ENCODE data around the gene SAMD14.

The SAMD14 gene

GRCh38 chr17:50132104-50132794, 2.3 kb upstream of the SAMD14 start:
- DNase-seq, result no peak

DNA sequence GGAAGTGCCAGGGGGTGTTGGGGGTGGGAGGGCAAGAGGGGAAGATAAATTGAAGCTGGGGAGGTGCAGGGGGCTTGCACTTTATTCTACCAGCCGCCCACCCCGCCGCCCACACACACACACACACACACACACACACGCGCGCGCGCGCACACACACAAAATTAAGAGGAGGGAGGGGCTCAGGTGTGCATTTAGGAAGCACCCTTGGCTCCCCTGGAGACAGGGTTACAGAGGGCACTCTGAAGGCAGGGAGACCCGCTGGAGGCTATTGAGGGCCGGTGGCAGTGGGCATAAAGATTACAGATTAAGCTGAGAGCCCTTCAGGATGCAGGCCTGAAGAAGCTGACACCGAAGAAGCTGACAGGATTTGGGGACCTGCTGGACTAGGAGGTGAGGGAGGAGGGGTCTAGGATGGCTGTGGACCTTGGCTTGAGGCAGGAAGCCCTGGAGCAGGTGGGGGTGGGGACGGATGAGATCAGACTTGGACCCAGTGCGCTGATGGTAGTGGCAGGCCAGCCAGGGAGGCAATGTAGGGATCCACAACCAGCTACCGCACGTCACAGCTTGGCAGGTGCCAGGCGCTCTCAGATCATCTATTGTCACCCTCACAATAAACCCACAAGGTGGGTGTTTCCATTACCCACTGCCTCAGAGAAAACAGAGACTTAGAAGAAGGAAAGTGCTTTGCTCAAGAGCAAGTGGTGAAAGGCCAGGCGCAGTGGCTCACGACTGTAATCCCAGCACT, 772 bp upstream of the SAMD14 start:
- DNase-seq, result no peak

GRCh38 chr17:50129353-50129727, 620 bp downstream of the SAMD14 start:
- DNase-seq, result no peak

DNA sequence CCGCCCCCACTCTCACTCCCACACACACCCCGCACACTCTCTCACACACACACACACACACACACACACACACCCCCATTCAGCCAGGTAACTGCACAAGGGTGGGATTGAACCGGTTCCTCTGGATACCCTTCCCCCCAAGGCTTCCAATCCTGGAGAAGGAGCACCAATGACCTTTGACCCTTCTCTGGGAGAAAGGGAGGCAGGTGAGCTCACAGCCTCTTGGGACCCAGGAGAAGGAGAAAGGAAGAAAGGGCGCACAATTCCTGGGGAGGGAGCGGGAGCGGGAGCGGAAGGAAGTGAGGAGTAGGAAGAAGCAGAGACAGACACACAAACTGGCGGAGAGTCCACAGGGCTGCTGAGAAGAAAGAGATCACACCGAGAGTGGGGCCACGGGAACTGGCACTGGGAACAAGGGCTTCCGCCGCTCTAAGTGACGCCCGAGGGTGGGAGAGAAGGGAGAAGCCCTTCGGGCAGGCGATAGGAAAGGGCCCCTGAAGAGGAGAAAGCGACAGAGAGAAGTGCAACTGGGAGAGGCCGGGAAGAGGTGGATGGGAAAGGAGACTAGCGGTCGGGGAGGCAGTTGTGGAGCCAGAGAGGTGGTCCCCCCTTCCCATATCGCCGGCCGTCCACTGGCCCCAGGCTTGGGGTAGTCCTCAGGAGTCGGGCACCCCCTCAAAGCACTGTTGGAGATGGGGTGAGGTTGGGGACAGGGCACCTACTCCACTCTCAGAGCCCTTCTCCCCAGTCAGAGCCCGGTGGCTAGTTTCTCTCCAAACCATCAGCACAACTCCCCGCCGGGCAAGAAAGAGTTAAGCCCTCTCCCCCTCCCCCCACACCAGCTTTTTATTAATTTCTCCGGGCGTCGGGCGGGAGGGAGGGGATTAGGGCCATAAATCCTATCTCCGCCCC, 1.3 kb downstream of the SAMD14 start:
- no peak for DNase-seq

GRCh38 chr17:50127697-50128361, 2.1 kb downstream of the SAMD14 start:
- peak; percentile 88 to 89 for DNase-seq

DNA sequence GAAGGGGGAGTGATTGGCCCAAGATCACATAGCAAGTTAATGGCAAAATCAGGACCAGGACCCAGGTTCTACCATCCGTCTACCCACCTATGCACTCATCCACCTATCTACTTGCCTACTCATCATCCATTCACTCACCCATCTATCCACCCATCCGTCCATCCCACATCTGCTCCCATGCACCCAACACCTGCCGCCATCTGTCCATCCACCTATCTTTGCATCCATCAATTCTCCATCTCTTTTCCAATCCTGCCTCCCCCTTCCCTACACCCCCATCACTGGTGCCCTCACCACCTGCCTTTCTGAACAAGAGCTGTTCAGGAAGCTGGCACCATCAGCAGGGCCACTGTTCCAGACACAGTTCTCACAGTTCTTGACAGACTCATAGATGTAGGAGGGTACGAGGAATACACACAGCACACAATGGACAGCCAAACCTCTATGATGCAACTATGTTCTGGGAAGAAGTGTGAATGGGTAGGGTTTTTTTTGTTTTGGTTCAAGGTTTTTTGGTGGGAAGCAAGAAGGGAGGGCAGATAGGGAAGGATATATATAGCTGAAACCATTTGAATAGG, 4.5 kb downstream of the SAMD14 start:
- no peak for DNase-seq

DNA sequence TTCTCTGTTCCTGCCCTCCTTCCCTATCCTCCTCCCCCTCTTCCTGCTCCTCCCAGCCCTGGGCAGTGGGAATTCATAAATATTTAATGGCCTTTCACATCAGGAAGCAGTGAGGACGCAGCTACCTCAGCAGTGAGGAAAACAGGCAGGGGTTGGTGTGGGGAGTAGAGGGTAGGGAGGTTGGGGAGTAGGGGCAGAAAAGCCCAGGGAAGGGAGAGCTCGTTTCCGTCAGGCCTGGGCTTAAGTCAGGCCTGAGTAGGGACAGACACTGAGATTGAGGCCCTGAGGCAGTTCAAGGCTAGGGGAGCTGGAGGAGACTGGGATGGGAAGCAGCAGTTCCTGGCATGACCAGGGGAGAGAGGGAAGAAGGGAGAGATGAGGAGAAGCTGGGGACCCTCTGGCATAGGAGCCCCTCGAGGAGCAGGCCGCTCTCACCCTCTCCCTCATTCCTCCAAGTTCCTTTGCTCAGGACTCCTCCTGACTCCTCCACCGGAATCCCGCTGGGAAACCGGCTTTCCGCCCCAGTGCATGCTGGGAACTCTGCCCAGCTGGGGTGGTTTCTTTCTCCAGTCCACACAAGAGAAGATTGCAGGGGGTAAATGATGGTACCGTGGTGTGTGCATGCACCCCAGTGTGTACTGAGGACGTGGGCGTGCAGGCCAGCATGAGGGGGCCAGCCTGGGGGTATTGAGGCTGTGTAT, 6.2 kb downstream of the SAMD14 start:
- DNase-seq, result no peak

GRCh38 chr17:50122945-50123344, 7.0 kb downstream of the SAMD14 start:
- no peak for DNase-seq

DNA sequence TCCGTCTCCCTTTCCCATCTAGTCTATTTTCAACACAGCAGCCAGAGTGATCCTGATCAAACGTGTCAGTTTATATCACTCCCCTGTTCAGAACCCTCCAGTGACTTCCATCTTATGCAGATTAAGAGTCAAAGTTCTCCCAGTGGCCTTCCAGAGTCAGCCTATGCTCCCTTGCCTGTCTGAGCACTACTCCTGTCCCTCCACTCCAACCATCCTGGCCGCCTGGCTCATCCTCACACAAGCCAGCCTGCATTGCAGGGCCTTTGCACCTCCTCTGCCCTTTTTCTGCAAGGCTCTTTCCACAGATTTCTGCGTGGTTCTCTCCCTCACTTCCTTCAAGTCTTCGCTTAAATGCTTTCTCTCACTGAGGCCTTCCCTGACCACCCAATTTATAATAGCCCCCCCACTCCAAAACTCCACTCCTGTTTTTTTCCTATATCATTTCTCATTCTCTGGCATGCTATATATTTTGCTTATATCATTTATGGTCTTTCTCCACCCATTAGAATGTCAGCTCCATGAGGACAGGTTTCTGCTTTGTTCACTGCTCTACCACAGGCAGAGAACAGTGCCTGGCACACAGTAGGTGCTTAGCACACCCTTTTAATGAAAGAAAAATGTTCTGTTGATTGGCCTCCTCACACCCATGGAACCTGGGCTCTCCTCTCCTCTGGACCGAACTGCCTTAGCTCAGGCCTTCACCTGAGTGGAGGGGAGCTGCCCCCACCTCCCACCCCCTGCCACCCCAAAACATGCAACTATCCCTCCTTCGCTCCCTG, 9.3 kb downstream of the SAMD14 start:
- no peak for DNase-seq

- no peak for DNase-seq
Measured at GRCh38 chr17:50118828-50119218, 11.1 kb downstream of the SAMD14 start.

DNA sequence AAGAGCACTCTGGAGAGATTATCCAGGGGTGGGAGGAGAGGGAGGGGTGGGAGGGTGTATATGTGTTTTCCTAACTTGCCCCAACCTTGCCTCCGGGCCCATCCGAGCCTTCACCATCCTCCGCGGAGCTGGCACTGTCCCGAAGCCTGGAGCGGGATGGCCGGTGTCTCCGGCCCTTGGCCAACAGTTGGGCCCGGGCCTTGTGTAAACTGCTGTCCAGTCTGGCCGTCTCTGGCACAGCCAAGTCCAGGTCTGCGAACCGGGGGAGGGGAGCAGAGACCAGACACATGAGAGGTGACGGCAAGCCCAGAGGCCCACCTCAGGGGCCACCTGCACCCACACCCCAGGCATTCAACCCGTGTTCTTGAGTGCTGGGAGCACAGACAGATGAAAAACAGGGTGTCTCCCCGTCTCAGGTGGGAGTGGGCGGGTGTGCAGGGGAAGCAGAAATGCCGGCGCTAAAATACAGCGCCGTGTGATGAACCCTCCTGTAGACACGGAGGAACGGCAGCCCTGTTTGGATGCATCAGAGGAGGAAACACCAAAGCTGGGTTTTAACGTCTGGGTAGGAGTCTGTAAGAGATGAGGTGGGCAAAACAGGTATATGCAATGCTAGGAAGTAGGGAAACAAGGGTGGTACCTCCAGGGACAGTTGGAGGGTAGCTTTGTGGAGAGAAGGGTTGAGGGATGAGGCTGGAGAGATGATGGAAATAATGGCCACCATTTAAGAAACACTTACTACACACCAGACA, 11.7 kb downstream of the SAMD14 start:
- no peak for DNase-seq

DNA sequence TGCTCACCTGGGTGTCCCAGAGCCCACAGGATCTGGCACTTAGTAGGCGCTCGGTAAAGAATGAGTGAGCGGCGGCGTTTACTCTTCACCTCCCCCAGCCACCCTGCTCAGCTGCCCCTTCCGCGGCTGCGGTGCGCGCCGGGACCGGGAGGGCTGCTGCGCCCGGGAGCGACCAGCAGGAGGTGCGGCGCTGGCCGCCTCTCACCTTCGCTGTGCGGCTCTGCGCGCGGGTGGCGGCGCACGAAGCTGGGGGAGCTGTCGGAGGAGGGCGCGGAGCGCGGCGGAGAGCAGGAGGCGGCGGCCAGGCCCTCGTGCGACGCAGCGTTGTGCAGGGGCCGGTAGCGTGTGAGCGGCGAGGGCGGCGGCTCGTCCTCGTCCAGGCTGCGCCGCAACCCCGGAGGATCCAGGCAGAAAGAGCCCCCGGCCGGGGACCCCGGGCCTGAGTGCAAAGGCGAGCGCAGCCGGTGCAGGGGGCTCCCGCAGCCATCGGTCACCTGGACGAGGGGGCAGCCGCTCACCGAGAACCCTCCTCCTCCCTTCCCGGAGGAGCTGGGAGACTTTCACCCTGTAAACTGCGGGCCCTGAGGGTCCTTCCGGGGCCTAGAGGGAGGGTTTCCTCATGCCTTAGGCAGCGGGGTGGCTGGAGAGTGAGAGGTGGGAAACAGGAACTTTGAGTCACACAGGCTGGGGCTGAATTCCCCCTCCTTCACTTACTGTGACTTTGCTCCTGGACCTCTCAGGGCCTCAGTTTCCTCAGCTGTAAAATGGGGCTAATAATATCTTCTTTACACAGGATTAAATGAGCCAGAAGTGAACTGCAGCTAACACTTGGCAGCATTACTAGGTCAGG, 12.5 kb downstream of the SAMD14 start:
- peak; percentile 33 to 40 for DNase-seq

DNA sequence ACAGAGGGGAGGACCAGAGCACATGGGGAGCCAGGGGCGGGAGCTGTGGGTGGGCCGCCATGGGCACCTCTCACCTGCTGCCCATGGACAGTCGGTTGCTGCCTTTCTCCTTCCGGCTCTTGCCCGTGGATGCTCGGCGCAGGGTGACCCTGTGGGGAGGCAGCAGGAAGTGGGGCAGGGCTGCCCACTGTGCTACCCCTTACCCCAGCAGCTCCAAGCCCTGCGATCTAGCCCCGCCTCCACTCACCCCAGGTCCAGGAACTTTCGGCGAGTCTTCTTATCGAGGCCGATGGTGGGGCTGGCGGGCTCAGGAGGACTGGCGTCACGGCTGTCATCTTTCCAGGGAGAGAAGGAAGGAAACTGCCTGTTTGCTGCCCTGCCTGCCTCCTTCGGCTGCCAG, 14.2 kb downstream of the SAMD14 start:
- DNase-seq, result no peak

DNA sequence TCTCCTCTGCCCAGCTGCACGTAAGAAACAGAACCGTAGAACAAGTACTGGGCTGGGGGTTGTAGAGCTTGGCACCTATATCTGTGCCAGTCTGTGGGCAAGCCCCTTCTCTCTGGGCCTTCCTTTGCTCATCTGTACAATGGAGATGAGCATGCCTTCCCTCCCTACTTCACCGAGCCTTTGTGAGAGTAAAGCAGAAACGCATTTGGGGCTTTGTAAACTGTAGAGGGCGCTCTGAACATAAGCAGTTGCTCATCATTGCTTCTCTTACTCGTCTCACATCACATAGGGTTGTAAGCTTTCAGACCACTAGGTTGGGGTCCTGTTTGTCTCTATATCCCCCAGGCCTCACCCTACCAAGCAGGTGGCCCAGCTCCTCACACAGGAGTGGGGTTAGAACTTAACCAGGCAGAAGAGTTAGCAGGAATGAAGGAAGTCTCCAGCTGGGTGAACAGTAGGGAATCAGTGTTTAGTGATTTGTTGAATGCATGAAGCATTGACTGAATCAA, 15.1 kb downstream of the SAMD14 start:
- DNase-seq, result peak; percentile 91 to 93

- no peak for DNase-seq
Measured at GRCh38 chr17:50114401-50114800, 15.6 kb downstream of the SAMD14 start.

DNA sequence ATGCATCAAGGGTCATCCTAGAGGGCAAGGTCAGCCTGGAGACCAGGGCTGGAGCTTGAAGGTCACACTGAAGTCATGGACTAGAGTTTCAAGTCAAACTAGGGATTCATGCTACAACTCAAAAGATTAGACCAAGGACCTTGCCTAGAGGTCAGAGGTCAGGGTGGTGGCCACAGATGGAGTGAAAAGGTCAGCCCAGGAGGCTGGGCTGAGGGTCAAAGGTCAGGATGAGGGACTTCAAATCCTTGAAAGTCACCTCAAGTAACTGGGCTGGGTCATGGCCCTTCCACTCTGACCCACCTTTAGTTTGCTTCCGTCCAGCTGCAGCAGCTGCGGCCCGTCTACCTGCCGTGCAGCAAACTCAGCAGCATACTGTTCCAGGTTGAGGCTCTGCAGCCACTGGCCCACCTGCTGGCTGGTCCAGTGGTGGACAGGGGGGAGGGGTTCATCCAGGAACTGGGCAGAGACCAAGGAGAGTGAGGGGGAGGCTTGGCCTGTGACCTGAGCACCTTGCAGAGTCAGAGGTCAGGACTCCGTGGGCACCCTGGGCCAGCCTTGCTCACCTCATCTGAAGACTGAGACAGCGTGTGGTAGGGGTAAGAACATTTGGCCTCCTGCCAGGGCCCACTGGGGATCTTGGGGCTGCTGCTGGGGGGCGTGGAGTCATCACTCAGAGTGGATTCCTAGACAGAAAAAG, 16.2 kb downstream of the SAMD14 start:
- DNase-seq, result no peak

DNA sequence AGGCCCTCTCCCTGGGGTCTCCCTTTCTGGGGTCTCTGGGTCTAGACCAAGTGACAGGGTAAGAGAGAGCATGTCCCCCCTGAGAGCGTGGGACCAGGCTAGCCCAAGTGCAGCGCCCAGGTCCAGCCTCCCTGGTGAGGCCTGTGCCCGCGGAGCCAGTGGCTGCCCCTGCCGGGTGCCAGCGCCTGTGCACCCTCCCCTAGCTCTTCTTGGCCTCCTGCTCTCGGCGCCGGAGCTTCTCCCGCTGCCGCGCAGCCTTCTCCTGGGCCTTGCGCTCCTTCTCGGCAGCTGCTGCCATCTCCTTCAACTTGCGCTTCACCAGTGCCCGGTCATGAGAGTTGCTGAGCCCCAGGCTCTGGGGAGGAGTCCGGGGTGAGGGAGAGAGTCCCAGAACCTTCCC, 17.3 kb downstream of the SAMD14 start:
- DNase-seq, result no peak
